OCI-LY3 (cell line): Measurements from ENCODE around the gene NRXN3.
A peak's percentile ranks its signal among the peaks of the same experiment; 100 is the strongest.

ENCODE experiments used
- H2AFZ ChIP-seq: fragments of 200-600, 300-600 bp; shearing (Covaris generic); 2 replicates; pipeline ENCODE4 v1.6.0; 2014; ENCODE audit warnings: antibody characterized with exemption, low read depth, low read length
- H3K27ac ChIP-seq: fragments of 200-600, 300-600 bp; sonication (generic); 2 replicates; pipeline ENCODE4 v1.5.1; 2014; ENCODE audit warnings: mild to moderate bottlenecking, low read length, moderate library complexity, mixed read lengths
- H3K27me3 ChIP-seq: fragments of 200-600, 300-600 bp; sonication (generic); 2 replicates; pipeline ENCODE4 v1.6.1; 2014; ENCODE audit warnings: low read depth, low read length, mixed read lengths
- H3K36me3 ChIP-seq: fragments of 200-600, 300-600 bp; sonication (generic); replicated peaks from 2 replicates; pipeline ENCODE3; 2014; ENCODE audit warnings: low read depth, low read length, mixed read lengths
- H3K4me1 ChIP-seq: fragments of 300-600, 200-600 bp; sonication (generic); 2 replicates; pipeline ENCODE4 v1.6.1; 2014; ENCODE audit warnings: low read length, mixed read lengths
- H3K4me2 ChIP-seq: fragments of 200-600, 300-600 bp; sonication (generic); 2 replicates; pipeline ENCODE4 v1.6.1; 2014; ENCODE audit warnings: low read length, mixed read lengths
- H3K4me3 ChIP-seq: fragments of 300-600, 200-600 bp; sonication (generic); 2 replicates; pipeline ENCODE4 v1.5.1; 2014; ENCODE audit warnings: antibody characterized with exemption, mild to moderate bottlenecking, low read length, moderate library complexity
- H3K79me2 ChIP-seq: fragments of 300-600, 200-600 bp; shearing (Covaris generic); 2 replicates; pipeline ENCODE4 v1.6.1; 2014; ENCODE audit warnings: mild to moderate bottlenecking, low read length, mixed read lengths
- H3K9ac ChIP-seq: fragments of 300-600, 200-600 bp; shearing (Covaris generic); 2 replicates; pipeline ENCODE4 v1.6.0; 2014; ENCODE audit warnings: mild to moderate bottlenecking, low read length, moderate library complexity
- H3K9me3 ChIP-seq: fragments of 200-600, 300-600 bp; shearing (Covaris generic); 2 replicates; pipeline ENCODE4 v1.6.1; 2014; ENCODE audit warnings: low read length, mixed read lengths; ENCODE audit not compliant: insufficient read depth
- H4K20me1 ChIP-seq: fragments of 200-600, 300-600 bp; sonication (generic); 2 replicates; pipeline ENCODE4 v1.6.1; 2016; ENCODE audit warnings: low read length, mixed read lengths; ENCODE audit not compliant: insufficient read depth
- EZH2phosphoT487 ChIP-seq: fragments of 200-600 bp; shearing (Covaris generic); IDR thresholded peaks from 2 replicates; pipeline ENCODE4 v1.6.1; 2018; ENCODE audit warnings: antibody characterized with exemption, mixed run types, low read depth
- TF ChIP-seq, protein P1 (sequence below): fragments of 200-600, 300-600 bp; sonication (generic); IDR thresholded peaks from 2 replicates; pipeline ENCODE4 v1.5.1; 2014; ENCODE audit warnings: antibody characterized with exemption, low read length, low read depth

The NRXN3 gene

DNA sequence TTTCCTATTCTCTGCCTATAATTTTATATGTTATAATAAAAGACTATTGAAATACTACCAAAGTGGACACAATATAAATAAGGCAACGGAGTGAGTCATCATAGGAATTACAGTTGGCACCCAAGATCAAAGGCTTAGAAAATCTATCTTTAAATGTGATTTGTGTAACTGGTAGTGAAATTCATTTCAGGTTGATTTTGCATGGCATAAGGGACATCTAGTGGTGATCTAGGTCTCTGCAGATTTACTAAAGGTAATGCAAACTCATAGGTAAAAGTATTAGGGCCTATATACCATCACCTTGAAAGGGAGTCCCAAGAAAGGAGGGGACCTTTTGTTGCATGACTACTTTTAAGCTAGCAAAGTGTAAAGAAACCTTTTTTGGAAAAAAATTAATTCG lies 527.2 kb downstream of the NRXN3 start:
- Histone ChIP-seq H3K9me3 (no peaks in the 10 kb centered on the region), H2AFZ (no peak overlapping the region)

DNA sequence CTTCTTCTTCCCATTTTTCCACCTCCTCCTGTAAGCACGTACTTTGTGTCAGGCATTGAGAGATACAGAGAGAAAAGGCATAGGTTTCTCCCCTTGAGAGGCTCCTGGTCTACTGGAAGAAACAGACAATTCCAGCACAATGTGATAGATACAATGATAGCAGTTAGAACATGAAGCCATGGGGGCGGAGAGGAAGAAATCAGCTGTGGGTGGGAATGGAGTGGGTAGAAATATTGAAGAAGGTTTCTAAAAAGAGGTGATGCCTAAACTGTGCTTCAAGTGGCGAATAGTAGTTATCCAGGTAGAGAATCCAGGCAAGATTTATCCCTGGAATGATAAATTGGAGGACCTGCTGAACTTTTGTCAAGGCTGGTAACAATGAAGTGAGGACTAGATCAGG lies 528.8 kb downstream of the NRXN3 start:
- TF ChIP-seq, protein P1, sequence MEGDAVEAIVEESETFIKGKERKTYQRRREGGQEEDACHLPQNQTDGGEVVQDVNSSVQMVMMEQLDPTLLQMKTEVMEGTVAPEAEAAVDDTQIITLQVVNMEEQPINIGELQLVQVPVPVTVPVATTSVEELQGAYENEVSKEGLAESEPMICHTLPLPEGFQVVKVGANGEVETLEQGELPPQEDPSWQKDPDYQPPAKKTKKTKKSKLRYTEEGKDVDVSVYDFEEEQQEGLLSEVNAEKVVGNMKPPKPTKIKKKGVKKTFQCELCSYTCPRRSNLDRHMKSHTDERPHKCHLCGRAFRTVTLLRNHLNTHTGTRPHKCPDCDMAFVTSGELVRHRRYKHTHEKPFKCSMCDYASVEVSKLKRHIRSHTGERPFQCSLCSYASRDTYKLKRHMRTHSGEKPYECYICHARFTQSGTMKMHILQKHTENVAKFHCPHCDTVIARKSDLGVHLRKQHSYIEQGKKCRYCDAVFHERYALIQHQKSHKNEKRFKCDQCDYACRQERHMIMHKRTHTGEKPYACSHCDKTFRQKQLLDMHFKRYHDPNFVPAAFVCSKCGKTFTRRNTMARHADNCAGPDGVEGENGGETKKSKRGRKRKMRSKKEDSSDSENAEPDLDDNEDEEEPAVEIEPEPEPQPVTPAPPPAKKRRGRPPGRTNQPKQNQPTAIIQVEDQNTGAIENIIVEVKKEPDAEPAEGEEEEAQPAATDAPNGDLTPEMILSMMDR: no peak
- no peak for TF ChIP-seq EZH2phosphoT487
- Histone ChIP-seq H3K36me3 (no peaks in the 10 kb centered on the region), H3K27me3 (no peaks in the 10 kb centered on the region), H3K4me3 (no peak overlapping the region), H3K27ac (no peak overlapping the region), H3K79me2 (no peaks in the 10 kb centered on the region), H2AFZ (no peak overlapping the region), H3K4me1 (no peaks in the 10 kb centered on the region), H4K20me1 (no peaks in the 10 kb centered on the region), H3K9ac (no peak overlapping the region), H3K4me2 (no peak overlapping the region), H3K9me3 (no peaks in the 10 kb centered on the region)

More for the DNA sequence above, 527.2 kb downstream of the NRXN3 start:
- H3K4me2 ChIP-seq: no peak overlapping the region
- no peak for TF ChIP-seq EZH2phosphoT487
- TF ChIP-seq, protein P1: peak; percentile 55
- H3K27me3 ChIP-seq: no peaks in the 10 kb centered on the region
- H3K79me2 ChIP-seq: no peaks in the 10 kb centered on the region
- no peaks in the 10 kb centered on the region for H4K20me1 ChIP-seq
- no peak overlapping the region for H3K4me3 ChIP-seq
- H3K4me1 ChIP-seq: no peaks in the 10 kb centered on the region
- H3K27ac ChIP-seq: no peak overlapping the region
- H3K36me3 ChIP-seq: no peaks in the 10 kb centered on the region
- no peak overlapping the region for H3K9ac ChIP-seq

DNA sequence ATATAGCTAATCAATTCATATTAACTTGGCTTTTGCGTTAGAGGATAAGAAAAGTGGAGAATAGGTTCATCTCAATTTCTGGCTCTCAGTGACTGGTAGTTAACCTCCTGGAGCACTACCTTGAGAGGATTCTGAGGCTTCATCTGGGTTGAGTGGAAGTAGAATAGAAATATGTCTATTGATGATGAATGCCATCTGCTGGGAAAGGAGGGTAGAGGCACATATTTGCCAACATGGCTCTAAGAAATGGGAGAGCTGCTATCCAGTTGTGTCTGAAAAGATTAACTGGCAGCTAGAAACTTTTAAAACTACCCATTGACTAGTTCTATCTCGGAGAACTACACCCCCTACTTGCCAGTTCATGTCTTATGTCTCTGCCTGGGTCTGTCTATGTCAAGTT lies 530.1 kb downstream of the NRXN3 start:
- Histone ChIP-seq H3K9me3 (no peaks in the 10 kb centered on the region), H2AFZ (no peak overlapping the region), H3K4me3 (no peak overlapping the region), H3K79me2 (no peaks in the 10 kb centered on the region), H3K27me3 (no peaks in the 10 kb centered on the region), H3K4me1 (no peaks in the 10 kb centered on the region), H4K20me1 (no peaks in the 10 kb centered on the region), H3K27ac (no peak overlapping the region), H3K4me2 (no peak overlapping the region), H3K36me3 (no peaks in the 10 kb centered on the region), H3K9ac (no peak overlapping the region)
- TF ChIP-seq EZH2phosphoT487: no peak
- TF ChIP-seq, protein P1: peak; percentile 15

DNA sequence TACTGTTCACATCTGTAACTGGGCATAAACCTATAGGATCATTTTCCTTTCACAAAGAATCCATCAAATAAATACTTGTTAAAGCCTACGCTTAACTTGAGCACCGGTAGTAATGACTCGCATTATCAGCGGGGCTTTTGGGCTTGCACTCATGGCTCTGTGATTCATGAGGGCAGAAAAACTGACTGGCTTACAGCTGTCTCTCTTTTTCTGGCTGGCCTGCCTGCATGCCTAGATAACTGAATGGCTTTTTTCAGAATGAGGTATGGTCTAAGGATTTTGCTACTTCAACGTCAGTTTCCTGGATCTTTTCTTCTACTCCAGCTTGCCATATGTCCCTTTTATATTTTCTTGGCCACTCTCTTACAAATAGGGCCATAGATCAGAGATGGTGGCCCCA lies 531.1 kb downstream of the NRXN3 start:
- Histone ChIP-seq H3K79me2 (no peaks in the 10 kb centered on the region), H3K27ac (no peak overlapping the region), H3K4me3 (no peak overlapping the region), H3K36me3 (no peaks in the 10 kb centered on the region), H2AFZ (no peak overlapping the region), H3K9ac (no peak overlapping the region), H3K9me3 (no peaks in the 10 kb centered on the region), H3K4me1 (no peaks in the 10 kb centered on the region), H3K4me2 (no peak overlapping the region), H3K27me3 (no peaks in the 10 kb centered on the region), H4K20me1 (no peaks in the 10 kb centered on the region)
- TF ChIP-seq, protein P1: no peak
- no peak for TF ChIP-seq EZH2phosphoT487
